ENCODE measurements around the gene SFXN3.

Gene SFXN3

GRCh38 chr10:101040851-101041250 lies 9.8 kb downstream of the SFXN3 start:
- no peak overlapping the region for H3K4me3 ChIP-seq (ENCODE audit: low read length)
- H4K20me1 ChIP-seq (ENCODE audit: control insufficient read depth, insufficient read depth, low read depth, low read length), result no peaks in the 10 kb centered on the region
- TF ChIP-seq EZH2phosphoT487 (IDR thresholded peaks at IDR 0.05; ENCODE audit: borderline replicate concordance, low read length), result no peak
- no peak for TF ChIP-seq CTCF (IDR thresholded peaks at IDR 0.05; ENCODE audit: low read depth, low read length, poor library complexity, severe bottlenecking)
- no peaks in the 10 kb centered on the region for H3K9me2 ChIP-seq (replicated peaks; ENCODE audit: control insufficient read depth, low read length)
- no peaks in the 10 kb centered on the region for H3K79me2 ChIP-seq (ENCODE audit: control insufficient read depth, low read length)
- peaks cover 4% of the 10 kb centered on the region for H3F3A ChIP-seq (ENCODE audit: control insufficient read depth, insufficient read depth)
- H3K4me2 ChIP-seq (ENCODE audit: low read length), result no peak overlapping the region
- H3K9me3 ChIP-seq (ENCODE audit: control insufficient read depth, insufficient read depth, low read length), result no peaks in the 10 kb centered on the region
- H3K27ac ChIP-seq (ENCODE audit: low read depth, low read length), result no peak overlapping the region
- peaks cover 15% of the 10 kb centered on the region for H3K4me1 ChIP-seq (ENCODE audit: control insufficient read depth, low read length)
- H3K36me3 ChIP-seq (ENCODE audit: control insufficient read depth, low read length), result no peaks in the 10 kb centered on the region
- peaks cover 15% of the 10 kb centered on the region; the same call in 1 of the 2 replicates for H3K27me3 ChIP-seq (ENCODE audit: control insufficient read depth, low read length)

GRCh38 chr10:101041252-101041761 lies 10.3 kb downstream of the SFXN3 start:
- Histone ChIP-seq H3K27ac (ENCODE audit: low read depth, low read length) (no peak overlapping the region), H3F3A (ENCODE audit: control insufficient read depth, insufficient read depth) (peaks cover 4% of the 10 kb centered on the region), H3K9me2 (replicated peaks; ENCODE audit: control insufficient read depth, low read length) (no peaks in the 10 kb centered on the region), H3K79me2 (ENCODE audit: control insufficient read depth, low read length) (no peaks in the 10 kb centered on the region), H3K27me3 (ENCODE audit: control insufficient read depth, low read length) (peaks cover 15% of the 10 kb centered on the region; the same call in 1 of the 2 replicates), H4K20me1 (ENCODE audit: control insufficient read depth, insufficient read depth, low read depth, low read length) (no peaks in the 10 kb centered on the region), H3K9me3 (ENCODE audit: control insufficient read depth, insufficient read depth, low read length) (no peaks in the 10 kb centered on the region), H3K36me3 (ENCODE audit: control insufficient read depth, low read length) (no peaks in the 10 kb centered on the region), H3K4me1 (ENCODE audit: control insufficient read depth, low read length) (peaks cover 15% of the 10 kb centered on the region), H3K4me3 (ENCODE audit: low read length) (no peak overlapping the region), H3K4me2 (ENCODE audit: low read length) (no peak overlapping the region)
- peak; percentile 84 for TF ChIP-seq CTCF (IDR thresholded peaks at IDR 0.05; ENCODE audit: low read depth, low read length, poor library complexity, severe bottlenecking)
- no peak for TF ChIP-seq EZH2phosphoT487 (IDR thresholded peaks at IDR 0.05; ENCODE audit: borderline replicate concordance, low read length)

GRCh38 chr10:101042118-101042517 lies 11.1 kb downstream of the SFXN3 start:
- H3K27ac ChIP-seq (ENCODE audit: low read depth, low read length), result no peak overlapping the region
- no peaks in the 10 kb centered on the region for H3K9me2 ChIP-seq (replicated peaks; ENCODE audit: control insufficient read depth, low read length)
- H3K27me3 ChIP-seq (ENCODE audit: control insufficient read depth, low read length), result peaks cover 12% of the 10 kb centered on the region; the same call in 1 of the 2 replicates
- H3K36me3 ChIP-seq (ENCODE audit: control insufficient read depth, low read length), result no peaks in the 10 kb centered on the region
- peaks cover 15% of the 10 kb centered on the region for H3K4me1 ChIP-seq (ENCODE audit: control insufficient read depth, low read length)
- no peaks in the 10 kb centered on the region for H4K20me1 ChIP-seq (ENCODE audit: control insufficient read depth, insufficient read depth, low read depth, low read length)
- H3F3A ChIP-seq (ENCODE audit: control insufficient read depth, insufficient read depth), result peaks cover 4% of the 10 kb centered on the region
- H3K4me3 ChIP-seq (ENCODE audit: low read length), result peak overlapping the region; percentile 79
- H3K79me2 ChIP-seq (ENCODE audit: control insufficient read depth, low read length), result no peaks in the 10 kb centered on the region
- no peaks in the 10 kb centered on the region for H3K9me3 ChIP-seq (ENCODE audit: control insufficient read depth, insufficient read depth, low read length)
- H3K4me2 ChIP-seq (ENCODE audit: low read length), result peak overlapping the region; percentile 87
- TF ChIP-seq EZH2phosphoT487 (IDR thresholded peaks at IDR 0.05; ENCODE audit: borderline replicate concordance, low read length), result no peak
- TF ChIP-seq CTCF (IDR thresholded peaks at IDR 0.05; ENCODE audit: low read depth, low read length, poor library complexity, severe bottlenecking), result no peak

Data from DOHH2 (cell line).